Neural cell (in vitro differentiated cells): ENCODE data around the gene DISP3. TPM values are rescaled to one million over a fixed set of nuclear protein-coding genes. Genes with fewer than 3 reads are reported as not detected.

Experiments
- H2AFZ ChIP-seq: fragments of 200-600, 300-800 bp; sonication (generic), shearing (Covaris generic); 2 replicates; pipeline ENCODE4 v1.6.0; 2014; ENCODE audit warnings: low read depth, mild to moderate bottlenecking, antibody characterized with exemption, low read length, moderate library complexity
- H3F3A ChIP-seq: fragments of 200-600 bp; shearing (Covaris generic); 2 replicates; pipeline ENCODE4 v1.6.1; 2016; ENCODE audit warnings: mild to moderate bottlenecking, moderate library complexity, mixed read lengths, antibody characterized with exemption, low read length; ENCODE audit not compliant: insufficient read depth, poor library complexity, severe bottlenecking
- H3K27ac ChIP-seq: fragments of 200-600, 300-800 bp; sonication (generic), shearing (Covaris generic); 2 replicates; pipeline ENCODE4 v1.5.1; 2014; ENCODE audit warnings: mild to moderate bottlenecking, low read length, moderate library complexity
- H3K27me3 ChIP-seq: fragments of 300-800, 200-600 bp; sonication (generic), shearing (Covaris generic); 2 replicates; pipeline ENCODE4 v1.6.0; 2014; ENCODE audit warnings: mild to moderate bottlenecking, low read depth, low read length, moderate library complexity; ENCODE audit not compliant: insufficient read depth
- H3K36me3 ChIP-seq: fragments of 300-800, 200-600 bp; sonication (generic), shearing (Covaris generic); 2 replicates; pipeline ENCODE4 v1.5.1; 2014; ENCODE audit warnings: mild to moderate bottlenecking, antibody characterized with exemption, low read length, moderate library complexity; ENCODE audit not compliant: insufficient read depth
- H3K4me2 ChIP-seq: fragments of 300-800, 200-600 bp; sonication (generic), shearing (Covaris generic); 2 replicates; pipeline ENCODE4 v1.6.0; 2014; ENCODE audit warnings: mild to moderate bottlenecking, low read length
- H3K4me3 ChIP-seq: fragments of 300-800, 200-600 bp; sonication (generic), shearing (Covaris generic); 2 replicates; pipeline ENCODE4 v1.5.1; 2014; ENCODE audit warnings: mild to moderate bottlenecking, low read length, moderate library complexity
- H3K79me2 ChIP-seq: fragments of 200-600 bp; shearing (Covaris generic); replicated peaks from 2 replicates; pipeline ENCODE4 v1.6.0; 2014; ENCODE audit warnings: mild to moderate bottlenecking, low read length, moderate library complexity; ENCODE audit not compliant: insufficient read depth
- H3K9ac ChIP-seq: fragments of 300-800, 200-600 bp; sonication (generic), shearing (Covaris generic); 2 replicates; pipeline ENCODE4 v1.6.1; 2016; ENCODE audit warnings: mild to moderate bottlenecking, low read length, mixed read lengths
- H3K9me2 ChIP-seq: fragments of 200-600 bp; shearing (Covaris generic); 2 replicates; pipeline ENCODE4 v1.6.1; 2016; ENCODE audit warnings: mild to moderate bottlenecking, low read length, mixed read lengths; ENCODE audit not compliant: insufficient read depth
- H3K9me3 ChIP-seq: fragments of 200-600, 300-800 bp; sonication (generic), shearing (Covaris generic); 2 replicates; pipeline ENCODE4 v1.6.1; 2016; ENCODE audit warnings: mild to moderate bottlenecking, mixed run types, low read length, moderate library complexity, mixed read lengths
- H4K20me1 ChIP-seq: fragments of 200-600 bp; shearing (Covaris generic); 2 replicates; pipeline ENCODE4 v1.6.1; 2016; ENCODE audit warnings: mild to moderate bottlenecking, mixed run types; ENCODE audit not compliant: insufficient read depth
- EP300 ChIP-seq: fragments of 450-650 bp; conservative IDR thresholded peaks from 2 replicates; pipeline ENCODE4 v1.6.1; 2014; ENCODE audit warnings: antibody characterized with exemption, mild to moderate bottlenecking, moderate library complexity; ENCODE audit not compliant: poor library complexity, severe bottlenecking
- EZH2 ChIP-seq: fragments of 200-600, 300-800 bp; shearing (Covaris generic), sonication (generic); IDR thresholded peaks from 2 replicates; pipeline ENCODE4 v1.6.1; 2014; ENCODE audit warnings: antibody characterized with exemption, low read length, borderline replicate concordance, mild to moderate bottlenecking; ENCODE audit not compliant: insufficient read depth, poor library complexity, severe bottlenecking
- MXI1 ChIP-seq: fragments of 450-650 bp; conservative IDR thresholded peaks from 2 replicates; pipeline ENCODE4 v1.6.1; 2014; ENCODE audit warnings: antibody characterized with exemption, mild to moderate bottlenecking; ENCODE audit not compliant: poor library complexity, severe bottlenecking
- POLR2AphosphoS5 ChIP-seq: IDR thresholded peaks from 2 replicates; pipeline ENCODE4 v1.6.1; 2012
- RAD21 ChIP-seq: fragments of 450-650 bp; conservative IDR thresholded peaks from 2 replicates; pipeline ENCODE4 v1.6.1; 2014; ENCODE audit warnings: antibody characterized with exemption, mild to moderate bottlenecking, moderate library complexity
- SMC3 ChIP-seq: fragments of 450-650 bp; conservative IDR thresholded peaks from 2 replicates; pipeline ENCODE4 v1.6.1; 2014; ENCODE audit warnings: antibody characterized with exemption, mild to moderate bottlenecking, moderate library complexity; ENCODE audit not compliant: poor library complexity
- TAF1 ChIP-seq: IDR thresholded peaks from 2 replicates; pipeline ENCODE4 v1.6.1; 2012; ENCODE audit warnings: low read depth
- polyA plus RNA-seq: library from polyadenylated mRNA; depleted of rRNA; stranded (reverse); fragments of >200 nt; gene quantifications from 2 replicates; pipeline ENCODE4 v1.2.3, GENCODE V29; 2014
- TF ChIP-seq, protein P1 (sequence below): fragments of 450-650 bp; IDR thresholded peaks from 2 replicates; pipeline ENCODE4 v1.5.1; 2014; ENCODE audit warnings: antibody characterized with exemption, mild to moderate bottlenecking, moderate library complexity; ENCODE audit not compliant: poor library complexity, severe bottlenecking
- TF ChIP-seq, protein P2 (sequence below): IDR thresholded peaks from 2 replicates; pipeline ENCODE4 v1.6.1; 2012; ENCODE audit warnings: borderline replicate concordance

The DISP3 gene
- polyA plus RNA-seq, 1 donor from 2014 or later: 14.9 TPM

GRCh38 chr1:11528611-11529261, 49.8 kb downstream of the DISP3 start:
- Histone ChIP-seq H3K36me3 (no peaks in the 10 kb centered on the region), H3K9me3 (no peaks in the 10 kb centered on the region), H4K20me1 (no peaks in the 10 kb centered on the region), H3K4me3 (no peak overlapping the region), H3K9ac (no peak overlapping the region), H3K9me2 (no peaks in the 10 kb centered on the region), H3K27ac (no peak overlapping the region), H3K27me3 (no peaks in the 10 kb centered on the region), H3F3A (no peaks in the 10 kb centered on the region), H3K4me2 (no peak overlapping the region), H3K79me2 (no peaks in the 10 kb centered on the region), H2AFZ (no peak overlapping the region)
- no peak for TF ChIP-seq RAD21
- no peak for TF ChIP-seq EP300
- no peak for TF ChIP-seq POLR2AphosphoS5
- no peak for TF ChIP-seq EZH2
- TF ChIP-seq SMC3: no peak
- TF ChIP-seq, protein P1, sequence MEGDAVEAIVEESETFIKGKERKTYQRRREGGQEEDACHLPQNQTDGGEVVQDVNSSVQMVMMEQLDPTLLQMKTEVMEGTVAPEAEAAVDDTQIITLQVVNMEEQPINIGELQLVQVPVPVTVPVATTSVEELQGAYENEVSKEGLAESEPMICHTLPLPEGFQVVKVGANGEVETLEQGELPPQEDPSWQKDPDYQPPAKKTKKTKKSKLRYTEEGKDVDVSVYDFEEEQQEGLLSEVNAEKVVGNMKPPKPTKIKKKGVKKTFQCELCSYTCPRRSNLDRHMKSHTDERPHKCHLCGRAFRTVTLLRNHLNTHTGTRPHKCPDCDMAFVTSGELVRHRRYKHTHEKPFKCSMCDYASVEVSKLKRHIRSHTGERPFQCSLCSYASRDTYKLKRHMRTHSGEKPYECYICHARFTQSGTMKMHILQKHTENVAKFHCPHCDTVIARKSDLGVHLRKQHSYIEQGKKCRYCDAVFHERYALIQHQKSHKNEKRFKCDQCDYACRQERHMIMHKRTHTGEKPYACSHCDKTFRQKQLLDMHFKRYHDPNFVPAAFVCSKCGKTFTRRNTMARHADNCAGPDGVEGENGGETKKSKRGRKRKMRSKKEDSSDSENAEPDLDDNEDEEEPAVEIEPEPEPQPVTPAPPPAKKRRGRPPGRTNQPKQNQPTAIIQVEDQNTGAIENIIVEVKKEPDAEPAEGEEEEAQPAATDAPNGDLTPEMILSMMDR: no peak
- TF ChIP-seq, protein P2, sequence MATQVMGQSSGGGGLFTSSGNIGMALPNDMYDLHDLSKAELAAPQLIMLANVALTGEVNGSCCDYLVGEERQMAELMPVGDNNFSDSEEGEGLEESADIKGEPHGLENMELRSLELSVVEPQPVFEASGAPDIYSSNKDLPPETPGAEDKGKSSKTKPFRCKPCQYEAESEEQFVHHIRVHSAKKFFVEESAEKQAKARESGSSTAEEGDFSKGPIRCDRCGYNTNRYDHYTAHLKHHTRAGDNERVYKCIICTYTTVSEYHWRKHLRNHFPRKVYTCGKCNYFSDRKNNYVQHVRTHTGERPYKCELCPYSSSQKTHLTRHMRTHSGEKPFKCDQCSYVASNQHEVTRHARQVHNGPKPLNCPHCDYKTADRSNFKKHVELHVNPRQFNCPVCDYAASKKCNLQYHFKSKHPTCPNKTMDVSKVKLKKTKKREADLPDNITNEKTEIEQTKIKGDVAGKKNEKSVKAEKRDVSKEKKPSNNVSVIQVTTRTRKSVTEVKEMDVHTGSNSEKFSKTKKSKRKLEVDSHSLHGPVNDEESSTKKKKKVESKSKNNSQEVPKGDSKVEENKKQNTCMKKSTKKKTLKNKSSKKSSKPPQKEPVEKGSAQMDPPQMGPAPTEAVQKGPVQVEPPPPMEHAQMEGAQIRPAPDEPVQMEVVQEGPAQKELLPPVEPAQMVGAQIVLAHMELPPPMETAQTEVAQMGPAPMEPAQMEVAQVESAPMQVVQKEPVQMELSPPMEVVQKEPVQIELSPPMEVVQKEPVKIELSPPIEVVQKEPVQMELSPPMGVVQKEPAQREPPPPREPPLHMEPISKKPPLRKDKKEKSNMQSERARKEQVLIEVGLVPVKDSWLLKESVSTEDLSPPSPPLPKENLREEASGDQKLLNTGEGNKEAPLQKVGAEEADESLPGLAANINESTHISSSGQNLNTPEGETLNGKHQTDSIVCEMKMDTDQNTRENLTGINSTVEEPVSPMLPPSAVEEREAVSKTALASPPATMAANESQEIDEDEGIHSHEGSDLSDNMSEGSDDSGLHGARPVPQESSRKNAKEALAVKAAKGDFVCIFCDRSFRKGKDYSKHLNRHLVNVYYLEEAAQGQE: no peak
- no peak for TF ChIP-seq MXI1
- no peak for TF ChIP-seq TAF1

GRCh38 chr1:11529330-11529729, 50.4 kb downstream of the DISP3 start:
- Histone ChIP-seq H3K9ac (no peak overlapping the region), H3K27ac (no peak overlapping the region), H3K79me2 (no peaks in the 10 kb centered on the region), H3K4me2 (no peak overlapping the region), H3K27me3 (no peaks in the 10 kb centered on the region), H3K36me3 (no peaks in the 10 kb centered on the region), H3K9me3 (no peaks in the 10 kb centered on the region), H2AFZ (no peak overlapping the region), H3K4me3 (no peak overlapping the region), H4K20me1 (no peaks in the 10 kb centered on the region), H3F3A (no peaks in the 10 kb centered on the region), H3K9me2 (no peaks in the 10 kb centered on the region)
- TF ChIP-seq, protein P1: no peak
- TF ChIP-seq MXI1 (no peak), POLR2AphosphoS5 (no peak), EZH2 (no peak), SMC3 (no peak), EP300 (no peak), RAD21 (no peak), TAF1 (no peak)
- TF ChIP-seq, protein P2: no peak
